IPS-NIHi7 (cell line): ENCODE measurements around the gene NHEJ1.

Experiments used
- DNase-seq: peaks from one replicate; pipeline ENCODE4 v3.0.0; 2012; ENCODE audit warnings: mixed read lengths; ENCODE audit errors: extremely low spot score

NHEJ1 gene

DNA sequence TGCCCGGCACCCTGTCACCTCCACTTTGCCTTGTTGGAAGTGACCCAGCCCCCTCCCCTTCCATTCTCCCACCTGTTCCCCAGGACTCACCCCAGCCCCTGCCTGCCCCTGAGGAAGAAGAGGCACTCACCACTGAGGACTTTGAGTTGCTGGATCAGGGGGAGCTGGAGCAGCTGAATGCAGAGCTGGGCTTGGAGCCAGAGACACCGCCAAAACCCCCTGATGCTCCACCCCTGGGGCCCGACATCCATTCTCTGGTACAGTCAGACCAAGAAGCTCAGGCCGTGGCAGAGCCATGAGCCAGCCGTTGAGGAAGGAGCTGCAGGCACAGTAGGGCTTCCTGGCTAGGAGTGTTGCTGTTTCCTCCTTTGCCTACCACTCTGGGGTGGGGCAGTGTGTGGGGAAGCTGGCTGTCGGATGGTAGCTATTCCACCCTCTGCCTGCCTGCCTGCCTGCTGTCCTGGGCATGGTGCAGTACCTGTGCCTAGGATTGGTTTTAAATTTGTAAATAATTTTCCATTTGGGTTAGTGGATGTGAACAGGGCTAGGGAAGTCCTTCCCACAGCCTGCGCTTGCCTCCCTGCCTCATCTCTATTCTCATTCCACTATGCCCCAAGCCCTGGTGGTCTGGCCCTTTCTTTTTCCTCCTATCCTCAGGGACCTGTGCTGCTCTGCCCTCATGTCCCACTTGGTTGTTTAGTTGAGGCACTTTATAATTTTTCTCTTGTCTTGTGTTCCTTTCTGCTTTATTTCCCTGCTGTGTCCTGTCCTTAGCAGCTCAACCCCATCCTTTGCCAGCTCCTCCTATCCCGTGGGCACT is 21.9 kb upstream of the NHEJ1 start:
- DNase-seq, result no peak

DNA sequence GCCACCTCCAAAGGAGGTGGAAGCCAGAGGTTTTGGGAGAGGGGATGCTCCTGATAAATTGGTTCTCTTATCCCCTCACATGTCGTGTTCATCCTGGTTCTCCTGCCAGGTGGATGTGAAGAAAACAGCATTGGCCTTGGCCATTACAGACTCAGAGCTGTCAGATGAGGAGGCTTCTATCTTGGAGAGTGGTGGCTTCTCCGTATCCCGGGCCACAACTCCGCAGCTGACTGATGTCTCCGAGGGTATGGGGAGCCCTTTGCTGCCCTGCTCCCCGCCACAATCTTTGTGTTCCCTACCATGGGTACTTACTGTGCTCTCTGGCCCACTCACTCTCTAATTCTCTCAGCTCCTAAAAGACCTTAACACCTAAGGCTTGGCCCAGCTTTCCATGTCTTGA is 20.9 kb upstream of the NHEJ1 start:
- DNase-seq, result no peak

DNA sequence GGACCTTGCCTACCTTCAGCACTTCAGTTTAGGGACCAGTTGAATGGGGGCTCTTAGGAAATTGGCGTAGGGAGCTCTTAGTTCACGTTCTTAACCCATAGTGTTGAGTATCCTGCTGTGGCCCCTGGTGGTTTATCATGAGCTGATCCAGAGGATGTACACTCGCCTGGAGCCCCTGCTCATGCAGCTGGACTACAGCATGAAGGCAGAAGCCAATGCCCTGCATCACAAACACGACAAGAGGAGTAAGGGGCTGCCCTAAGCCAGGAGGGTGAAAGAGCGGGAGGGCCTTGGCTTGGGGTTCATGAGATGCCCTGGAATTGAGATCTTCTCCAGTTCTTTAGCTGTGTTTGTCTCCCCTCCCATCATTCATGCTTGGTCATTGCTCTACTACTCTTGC is 20.3 kb upstream of the NHEJ1 start:
- no peak for DNase-seq

DNA sequence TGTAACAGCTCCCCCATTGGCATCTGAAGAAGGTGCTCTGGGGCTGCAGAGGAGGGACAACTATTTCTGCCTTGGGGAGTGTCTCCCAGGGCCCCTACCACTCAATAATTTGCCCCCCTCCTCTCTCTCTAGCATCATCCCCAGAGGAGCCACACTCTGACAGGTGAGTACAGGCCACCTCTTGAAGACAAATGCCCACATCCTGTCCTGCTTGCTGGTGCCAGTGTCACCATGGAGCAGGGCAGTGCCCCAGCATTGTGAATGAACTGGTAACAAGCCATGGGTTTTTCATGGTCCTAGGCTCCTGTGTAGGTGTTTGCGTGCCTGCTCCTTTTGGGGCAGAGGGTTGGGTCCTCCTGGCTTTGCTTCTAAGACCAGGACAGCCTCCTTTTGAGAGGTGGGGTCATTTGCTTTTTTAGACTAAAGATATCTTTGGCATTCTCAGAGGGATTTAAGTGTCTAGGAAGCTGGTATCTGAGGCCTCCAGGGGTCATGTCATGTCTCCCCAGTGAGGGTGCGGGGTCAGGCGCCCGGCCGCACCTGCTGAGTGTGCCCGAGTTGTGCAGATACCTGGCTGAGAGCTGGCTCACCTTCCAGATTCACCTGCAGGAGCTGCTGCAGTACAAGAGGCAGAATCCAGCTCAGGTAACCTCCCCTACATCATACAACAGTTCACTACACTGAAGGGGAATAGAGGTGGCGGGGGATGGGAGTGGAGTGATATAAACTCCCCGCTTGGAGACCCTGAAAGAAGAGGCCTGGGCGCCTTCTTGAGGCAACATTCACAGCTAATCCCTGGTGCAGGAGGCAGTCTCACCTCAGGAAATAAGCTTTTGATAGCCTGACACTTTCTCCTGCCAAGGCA is 19.2 kb upstream of the NHEJ1 start:
- DNase-seq, result no peak

DNA sequence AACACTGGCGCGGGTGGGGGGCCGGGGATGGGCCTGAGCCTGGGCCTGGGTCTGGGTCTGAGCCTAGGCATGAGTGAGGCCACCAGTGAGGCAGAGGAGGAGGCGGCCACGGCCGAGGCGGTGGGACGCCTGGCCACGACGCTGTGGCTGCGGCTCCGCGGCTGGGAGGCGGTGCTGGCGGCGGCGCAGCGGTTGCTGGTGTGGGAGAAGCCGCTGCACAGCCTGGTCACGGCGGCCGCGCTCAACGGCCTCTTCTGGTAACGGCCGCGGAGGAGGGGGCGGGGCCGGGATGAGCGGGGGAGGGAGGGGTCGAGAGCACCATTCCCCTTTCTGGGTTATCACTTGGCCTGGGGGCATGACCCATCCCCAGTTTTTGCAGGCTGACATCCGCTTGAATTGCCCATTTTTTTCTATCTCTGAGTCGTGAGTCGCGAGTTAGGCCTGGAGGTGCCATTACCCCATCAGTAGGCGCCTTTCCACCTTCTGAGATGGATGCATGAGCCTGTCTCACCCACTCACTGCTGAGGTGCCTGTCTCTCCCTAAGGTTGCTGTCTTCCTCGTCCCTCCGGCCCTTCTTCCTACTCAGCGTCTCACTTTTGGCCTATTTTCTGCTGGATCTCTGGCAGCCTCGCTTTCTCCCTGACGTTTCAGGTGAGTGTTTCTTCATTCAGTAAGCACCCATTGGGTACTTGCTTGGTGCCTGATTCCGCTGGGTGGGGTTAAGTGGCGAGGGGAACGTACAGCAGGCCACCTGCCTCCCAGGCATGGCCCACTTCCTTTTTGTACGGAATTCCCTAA is 18.0 kb upstream of the NHEJ1 start:
- peak; percentile 61 for DNase-seq

DNA sequence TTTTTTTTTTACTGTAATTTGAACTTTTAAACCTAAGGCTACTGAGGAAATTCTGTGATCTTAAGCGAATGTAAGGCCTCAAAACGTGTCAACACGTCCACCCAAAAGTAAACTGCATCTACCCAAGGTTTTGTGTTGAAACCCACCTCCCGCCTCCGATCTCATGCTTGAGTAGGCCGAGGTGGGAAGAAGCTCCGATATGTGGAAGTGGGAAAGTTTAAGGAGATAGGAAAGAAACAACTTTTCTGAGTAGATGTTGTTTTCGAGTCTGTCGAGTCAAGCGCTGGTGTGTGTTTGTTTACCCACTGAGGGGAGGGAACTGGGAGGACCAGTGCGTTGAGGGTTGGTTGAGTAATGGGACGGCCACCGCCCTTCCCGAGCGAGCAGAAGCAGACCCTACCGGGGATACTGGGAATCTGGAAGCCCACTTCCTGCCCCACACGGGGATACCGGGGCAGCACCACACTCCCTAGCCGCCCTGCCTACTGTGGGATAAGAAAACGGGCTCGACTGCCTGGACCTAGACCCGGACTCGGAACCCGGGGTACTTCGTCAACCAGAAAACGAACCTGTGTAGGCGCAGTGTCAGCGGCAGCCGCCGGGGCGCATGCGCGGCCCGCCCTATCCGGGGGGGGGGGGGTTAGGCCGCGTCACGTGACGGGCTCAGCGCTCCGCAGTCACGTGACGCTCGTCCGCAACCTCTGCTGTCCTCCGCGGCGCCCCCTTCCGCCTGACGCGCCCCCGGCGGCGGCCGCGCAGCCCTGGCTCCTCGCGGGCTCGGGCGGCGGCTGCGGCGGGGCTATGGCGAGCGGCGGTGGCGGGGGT is 17.1 kb upstream of the NHEJ1 start, which contains the start of gene RETREG2:
TSS of gene RETREG2 (plus strand) at position 724 of the 825 bp plus-strand sequence. CDS start at position 802, 78 bp downstream.
- peak; percentile 97 for DNase-seq

DNA sequence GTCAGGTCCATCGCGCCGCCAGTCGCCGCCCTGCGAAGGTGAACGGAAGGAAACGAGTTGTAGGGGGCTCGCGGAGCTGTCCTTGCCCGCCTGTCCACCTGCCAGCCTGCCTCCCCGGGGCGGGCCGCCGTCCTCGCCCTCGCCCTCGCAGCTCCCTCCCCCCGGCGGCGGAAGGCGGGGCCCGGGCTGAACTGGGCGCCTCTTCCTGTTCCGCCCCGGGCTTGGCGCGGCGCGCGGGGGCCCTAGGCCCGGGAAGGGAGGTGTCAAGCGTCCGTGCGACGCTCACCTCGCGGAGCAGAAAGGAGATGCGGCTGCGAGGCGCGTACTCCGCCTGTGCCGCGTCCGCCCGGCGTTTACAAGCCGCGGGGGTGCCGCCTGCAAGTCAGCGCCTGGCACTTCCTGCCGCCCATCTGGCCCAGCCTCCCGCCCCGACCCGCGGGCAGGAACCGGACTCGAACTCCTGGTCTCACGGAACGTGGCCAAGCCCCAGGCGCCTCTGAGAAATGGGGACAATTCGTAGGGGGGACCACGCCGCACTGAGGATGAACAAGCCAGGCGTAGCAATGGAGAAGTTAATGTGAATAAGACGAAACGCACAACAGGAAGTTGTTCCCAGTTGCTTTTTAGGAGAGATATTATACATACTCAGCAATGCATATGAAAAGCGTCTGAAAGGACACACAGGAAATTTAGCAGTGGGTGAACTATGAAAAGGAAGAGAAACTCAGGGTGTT is 16.4 kb upstream of the NHEJ1 start, which contains the start of gene CNPPD1:
TSS of gene CNPPD1 (minus strand) at position 108 of the 734 bp plus-strand sequence. CDS start at position 11, 97 bp downstream.
- peak; percentile 81 for DNase-seq

DNA sequence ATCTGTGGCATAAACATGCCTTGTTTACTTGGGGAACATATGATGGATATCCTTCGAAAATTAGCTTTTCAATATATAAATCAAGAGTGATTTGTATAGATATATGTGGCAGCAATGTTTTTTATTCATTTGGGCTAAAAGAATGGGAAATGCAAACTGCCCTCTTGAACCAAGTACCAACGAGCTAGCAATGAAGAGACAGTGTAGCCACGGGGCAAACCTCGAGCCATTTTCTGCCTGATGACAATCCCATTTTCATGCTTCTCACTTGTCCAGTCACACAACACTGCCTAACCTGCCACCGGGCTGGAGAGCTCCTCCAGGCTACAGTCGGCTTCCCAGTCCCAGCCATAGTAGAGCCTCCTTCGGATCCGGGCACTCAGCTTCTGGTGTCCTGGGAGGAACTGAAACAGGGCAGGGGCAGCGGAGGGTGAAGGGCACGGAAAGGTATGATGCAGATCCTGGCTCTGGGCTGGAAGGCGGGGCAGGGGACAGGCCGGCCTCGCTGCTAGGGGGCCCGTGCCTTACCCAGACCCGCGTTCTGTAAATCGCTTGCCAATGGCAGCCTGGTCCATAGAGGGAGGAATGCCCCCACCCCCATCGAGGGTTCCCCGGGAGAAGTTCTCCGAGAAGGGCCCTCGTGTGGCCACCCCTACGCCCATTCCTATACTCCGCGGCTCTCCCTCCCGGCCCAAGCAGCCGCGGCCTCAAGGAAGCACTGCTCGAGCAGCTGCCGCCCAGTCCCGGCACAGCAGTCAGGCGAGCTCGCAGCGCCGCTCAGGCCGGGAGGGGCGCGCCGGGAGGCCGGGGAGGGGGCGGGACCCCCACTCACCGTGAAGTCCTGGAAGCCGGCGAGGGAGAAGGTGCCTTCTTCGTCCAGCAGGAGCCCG is 15.6 kb upstream of the NHEJ1 start:
- peak; percentile 44 for DNase-seq

DNA sequence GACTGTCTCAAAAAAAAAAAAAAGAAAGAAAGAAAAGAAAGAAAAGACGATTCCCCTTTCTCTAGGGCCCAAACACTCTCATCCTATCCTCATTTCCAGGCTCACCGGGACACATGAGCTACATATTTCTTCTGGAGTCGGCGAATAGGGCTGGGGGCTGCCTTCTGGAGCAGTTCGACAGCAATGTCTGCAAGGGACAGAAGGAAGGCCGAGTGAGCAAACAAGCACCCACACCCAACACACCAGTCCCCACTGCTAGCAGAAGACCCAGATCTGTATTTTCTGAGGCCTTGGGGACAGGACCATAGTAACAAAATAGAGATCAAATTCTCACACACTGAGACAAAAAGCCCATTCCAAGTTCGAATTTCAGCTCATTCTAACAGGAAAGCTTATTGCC is 14.9 kb upstream of the NHEJ1 start:
- no peak for DNase-seq

DNA sequence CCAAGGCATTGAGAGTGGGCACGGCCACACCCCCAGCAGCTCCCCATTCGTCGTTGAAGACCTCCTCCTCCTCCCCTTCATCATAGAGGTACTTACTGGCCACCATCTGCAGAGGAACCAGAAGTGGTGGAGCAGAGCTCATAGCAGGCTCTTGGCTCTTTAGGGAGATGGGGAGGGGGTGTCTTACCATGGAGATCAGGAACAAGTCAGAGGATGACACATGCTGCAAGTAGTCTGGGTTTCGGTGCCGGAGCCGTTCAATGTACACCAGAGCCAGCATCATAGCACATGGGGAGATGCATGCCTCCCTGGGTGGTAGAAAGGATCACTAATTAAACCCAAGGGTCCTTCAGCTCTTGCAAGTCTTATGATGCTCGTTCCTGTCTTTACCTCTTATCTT is 14.2 kb upstream of the NHEJ1 start:
- no peak for DNase-seq

DNA sequence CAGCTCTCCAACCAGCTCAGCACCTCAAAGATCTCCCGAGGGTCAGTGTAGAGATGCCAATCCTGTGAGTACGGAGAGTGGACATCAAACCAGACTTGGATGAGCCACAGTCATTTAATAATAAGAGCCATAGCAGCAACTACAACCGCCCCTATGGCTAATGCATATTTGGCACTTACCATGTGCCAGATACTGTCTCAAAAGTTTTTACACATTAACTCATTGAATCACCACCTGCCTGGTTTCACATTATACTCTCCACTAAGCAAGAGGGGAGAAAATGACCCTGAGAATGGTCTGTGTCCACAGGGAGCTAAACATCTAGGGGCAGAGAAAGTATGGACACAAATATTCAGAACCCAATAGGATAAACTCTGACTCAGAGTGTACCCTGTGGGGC is 13.5 kb upstream of the NHEJ1 start:
- DNase-seq, result no peak

DNA sequence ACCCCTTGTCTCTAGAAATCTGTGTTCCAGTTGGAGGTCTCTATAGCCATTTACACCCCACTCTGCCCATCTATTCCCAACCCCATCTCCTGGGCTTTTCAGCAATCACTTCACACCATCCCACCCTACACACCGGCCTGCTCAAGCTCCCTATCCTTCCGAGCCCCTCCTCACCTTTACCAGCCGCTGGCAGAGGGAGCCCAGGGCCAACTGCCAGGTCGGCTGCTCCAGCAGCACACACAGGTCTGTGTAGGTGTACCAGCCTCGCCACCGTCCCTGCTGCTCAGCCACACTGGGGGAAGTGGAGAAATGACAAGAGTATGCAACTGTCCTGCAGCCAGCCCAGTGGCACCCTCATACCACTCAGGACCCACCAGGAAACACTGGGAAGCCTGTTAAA is 12.6 kb upstream of the NHEJ1 start:
- no peak for DNase-seq

DNA sequence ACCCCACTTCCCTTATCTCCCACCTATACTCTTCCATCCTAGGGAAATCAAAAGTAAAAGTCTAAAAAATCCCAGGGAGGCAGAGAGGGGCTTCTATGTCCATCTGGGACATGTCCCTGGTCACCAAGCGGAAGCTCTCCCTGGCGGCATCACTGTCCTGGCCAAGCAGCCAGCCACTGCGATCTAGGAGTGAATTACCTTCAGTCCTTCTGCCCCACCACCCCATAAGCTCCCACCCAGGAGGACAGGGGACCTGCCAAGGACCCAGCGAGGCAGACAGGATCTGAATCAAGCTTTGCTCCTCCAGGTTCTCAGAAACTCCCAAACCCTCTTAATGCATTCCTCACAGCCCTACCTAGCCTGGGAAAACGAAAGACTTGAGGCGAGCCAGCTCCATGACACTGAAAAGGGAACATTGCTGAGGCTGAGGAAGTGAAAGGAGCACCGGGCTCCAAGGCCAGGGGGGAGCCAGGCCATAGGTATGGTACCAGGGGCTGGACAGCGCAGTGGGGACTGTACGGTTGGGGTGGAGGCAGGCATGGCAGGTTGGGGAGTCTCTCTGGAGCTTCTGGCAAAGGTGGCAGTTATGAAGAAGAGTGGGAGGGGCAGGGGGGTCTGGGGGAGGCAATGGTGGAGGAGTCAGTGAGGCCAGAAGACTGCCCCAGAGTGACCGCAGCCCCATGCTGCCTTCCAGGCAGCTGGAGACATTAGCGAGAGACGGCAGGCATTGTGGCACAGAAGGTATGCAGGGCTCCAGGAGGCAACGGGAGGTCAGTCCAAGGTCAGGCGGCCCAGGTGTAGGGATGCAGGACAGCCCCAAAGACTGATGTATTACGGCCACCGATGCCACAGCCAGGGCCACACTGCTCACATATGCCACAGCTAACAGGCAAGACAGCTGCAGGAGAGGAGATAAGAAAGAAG is 11.9 kb upstream of the NHEJ1 start:
- no peak for DNase-seq

DNA sequence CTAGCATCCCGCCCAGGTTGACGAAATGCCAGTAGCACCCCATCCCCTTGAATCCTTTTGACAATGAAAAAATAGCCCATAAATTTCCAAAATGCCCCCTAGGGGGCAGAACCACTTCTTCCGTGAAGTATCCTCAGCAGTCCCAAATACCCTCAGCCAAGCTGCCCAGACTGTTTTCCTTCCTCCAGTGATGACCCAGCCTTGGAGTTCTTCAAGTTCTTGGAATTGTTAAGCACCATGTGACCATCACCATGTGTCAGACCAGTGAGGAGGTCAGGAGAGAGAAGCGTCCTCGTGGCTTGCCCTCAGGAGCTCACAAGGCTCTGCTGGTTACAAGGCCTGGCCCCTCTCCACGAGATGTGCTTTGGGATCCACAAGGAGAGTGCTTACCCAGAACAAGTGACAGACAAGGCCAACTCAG is 10.6 kb upstream of the NHEJ1 start:
- DNase-seq, result peak; percentile 63

DNA sequence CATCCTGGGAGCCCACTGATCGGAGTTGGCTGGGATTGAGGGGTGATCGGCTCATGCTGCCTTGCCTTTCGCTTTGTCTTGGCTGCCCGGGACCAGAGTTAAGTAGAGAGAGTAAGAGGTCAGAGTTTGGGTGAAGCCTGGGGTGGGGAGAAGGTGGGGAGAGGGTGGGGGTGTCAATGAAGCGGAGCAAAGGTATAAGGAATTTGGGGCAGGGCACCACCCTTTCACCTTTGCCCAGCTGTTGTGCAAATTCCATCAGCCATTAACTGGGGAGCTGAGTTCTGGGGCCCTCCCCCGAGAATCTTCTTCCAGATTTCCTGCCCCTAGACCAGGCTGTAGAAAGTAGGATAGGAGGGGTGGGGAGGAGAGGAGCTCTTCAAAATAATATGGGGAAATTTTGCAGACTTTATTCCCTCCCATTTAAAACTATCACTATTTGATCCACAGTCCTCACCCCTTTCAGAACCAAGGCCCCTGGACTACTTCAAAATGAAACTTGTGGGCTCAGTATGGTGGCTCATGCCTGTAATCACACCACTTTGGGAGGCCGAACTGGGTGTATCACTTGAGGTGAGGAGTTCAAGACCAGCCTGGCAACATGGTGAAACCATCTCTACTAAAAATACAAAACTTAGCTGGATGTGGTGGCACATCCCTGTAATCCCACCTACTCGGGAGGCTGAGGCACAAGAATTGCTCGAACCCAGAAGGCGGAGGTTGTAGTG is 9.5 kb upstream of the NHEJ1 start, which contains the start of gene SLC23A3:
TSS of gene SLC23A3 (minus strand) at position 100 of the 725 bp plus-strand sequence. CDS start at position 55, 45 bp downstream.
- no peak for DNase-seq

DNA sequence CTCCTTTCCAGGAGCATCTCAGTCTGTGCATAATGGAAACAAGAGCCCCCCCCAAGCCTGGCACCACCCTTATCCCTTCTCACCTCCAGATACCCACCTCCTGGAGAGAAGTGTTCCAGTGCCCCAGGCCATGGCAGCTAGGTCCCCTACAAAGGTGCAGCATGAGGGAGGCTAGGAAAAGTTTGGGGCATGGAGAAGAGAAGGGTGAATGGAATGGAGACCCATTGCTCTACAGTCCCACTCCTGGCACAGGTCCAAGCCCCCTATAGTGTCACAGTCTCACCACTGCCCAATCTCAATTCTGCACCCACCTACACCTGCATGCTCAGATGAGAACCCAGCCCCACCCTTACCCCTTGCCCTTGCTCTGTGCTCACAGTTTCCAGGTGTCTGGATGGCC is 8.3 kb upstream of the NHEJ1 start:
- no peak for DNase-seq

DNA sequence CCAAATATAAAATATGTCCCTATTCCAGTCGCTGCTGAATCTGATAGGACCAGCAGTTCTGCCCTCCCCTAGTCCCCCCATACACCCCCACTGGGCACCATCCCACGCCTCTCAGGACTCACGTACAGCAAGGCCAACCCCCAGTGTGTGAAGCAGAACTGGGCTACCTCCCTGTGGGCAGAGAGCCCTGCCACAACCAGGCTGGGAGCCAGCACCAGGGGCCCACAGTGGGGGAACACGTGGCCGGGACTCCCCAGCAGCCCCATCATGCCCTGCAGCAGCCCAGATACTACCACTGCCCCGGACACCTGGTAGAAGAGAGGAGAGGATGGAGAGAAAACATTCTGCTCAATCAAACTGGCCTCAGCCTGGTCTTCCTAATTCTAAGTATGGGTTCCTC is 7.9 kb upstream of the NHEJ1 start:
- no peak for DNase-seq
